SH-SY5Y (cell line): ENCODE results near the gene GADL1.

Source experiments
- GATA2 ChIP-seq: IDR thresholded peaks from 2 replicates; pipeline ENCODE4 v1.6.1; 2011; ENCODE audit warnings: mild to moderate bottlenecking, low read depth, low read length
- GATA3 ChIP-seq: IDR thresholded peaks from 2 replicates; pipeline ENCODE4 v1.6.1; 2011; ENCODE audit warnings: low read depth, mild to moderate bottlenecking, low read length, moderate library complexity

GRCh38 chr3:30944124-30944523 lies 49.7 kb upstream of the GADL1 start:
- TF ChIP-seq GATA2 (no peak), GATA3 (no peak)
